ACHN (cell line): ENCODE results near the gene VAPA.
A peak's percentile ranks its signal among the peaks of the same experiment; 100 is the strongest.

Experiments
- DNase-seq: peaks from one replicate; pipeline ENCODE4 v3.0.0-alpha.2; 2015
- in situ Hi-C: cut with HindIII; loops from 2 replicates; pipeline ENCODE4 v1.10.0; 2017; ENCODE audit warnings: low sequenced_read_pairs, low pct_ligation_motif_present, low pct_unique_long_range_greater_than_20kb

The VAPA gene

GRCh38 chr18:9958861-9959399 lies 45.1 kb downstream of the VAPA start:
- in situ Hi-C loops, result loop anchor here (25.0 kb wide), 1 partner anchor 553 kb away; no protein-coding TSS in a partner anchor
- DNase-seq, result no peak

DNA sequence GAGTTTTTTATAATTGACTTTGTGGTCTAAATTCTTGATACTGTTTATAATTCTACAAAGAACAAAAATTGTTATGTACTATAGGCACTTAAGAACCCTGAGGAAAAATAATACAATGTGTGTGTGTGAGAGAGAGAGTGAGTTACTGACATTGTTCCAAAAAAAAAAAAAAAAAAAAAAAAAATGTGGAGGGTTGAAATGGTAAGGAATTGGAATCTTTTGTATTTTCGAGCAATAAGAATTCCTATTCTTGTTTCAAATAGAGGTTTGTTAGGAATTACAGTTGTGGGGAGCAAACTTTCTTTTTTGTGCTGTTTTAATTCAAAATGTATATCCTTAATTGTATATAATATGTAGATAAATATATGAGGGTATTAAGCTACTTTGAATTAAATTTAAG lies 45.7 kb downstream of the VAPA start:
- DNase-seq, result no peak
- in situ Hi-C loops, result loop anchor here (25.0 kb wide), 1 partner anchor 553 kb away; no protein-coding TSS in a partner anchor

DNA sequence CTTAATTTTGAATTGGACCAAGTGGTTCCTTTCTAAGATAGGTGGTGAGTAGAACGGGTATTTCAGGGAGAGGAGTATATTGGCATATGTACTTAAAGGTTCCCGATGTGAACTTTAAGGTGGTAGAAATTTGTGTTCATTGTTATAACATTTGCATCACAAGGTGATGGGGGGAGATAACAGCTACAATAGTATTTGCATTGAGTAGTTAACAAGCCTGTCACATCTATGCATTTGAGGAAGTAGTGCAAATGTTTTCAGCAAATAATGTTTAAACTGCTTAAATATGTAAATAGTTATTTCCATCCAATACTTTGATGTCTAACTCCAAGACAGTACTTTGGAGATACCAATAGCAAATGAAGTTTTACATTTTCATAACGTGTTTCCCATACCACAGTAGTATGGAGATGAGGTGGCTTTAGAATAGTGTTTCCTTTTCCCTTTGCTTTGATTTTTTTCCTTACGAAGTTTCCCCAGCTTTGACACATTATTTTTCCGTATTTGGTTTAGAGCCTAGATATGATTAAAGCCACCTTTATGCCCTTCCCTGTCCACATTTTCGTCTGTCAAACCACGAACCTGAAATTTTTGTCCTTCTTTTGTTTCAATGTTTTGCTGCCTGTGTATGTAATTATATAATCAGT lies 46.6 kb downstream of the VAPA start:
- no peak for DNase-seq
- in situ Hi-C loops, result loop anchor here (25.0 kb wide), 1 partner anchor 552 kb away; no protein-coding TSS in a partner anchor

DNA sequence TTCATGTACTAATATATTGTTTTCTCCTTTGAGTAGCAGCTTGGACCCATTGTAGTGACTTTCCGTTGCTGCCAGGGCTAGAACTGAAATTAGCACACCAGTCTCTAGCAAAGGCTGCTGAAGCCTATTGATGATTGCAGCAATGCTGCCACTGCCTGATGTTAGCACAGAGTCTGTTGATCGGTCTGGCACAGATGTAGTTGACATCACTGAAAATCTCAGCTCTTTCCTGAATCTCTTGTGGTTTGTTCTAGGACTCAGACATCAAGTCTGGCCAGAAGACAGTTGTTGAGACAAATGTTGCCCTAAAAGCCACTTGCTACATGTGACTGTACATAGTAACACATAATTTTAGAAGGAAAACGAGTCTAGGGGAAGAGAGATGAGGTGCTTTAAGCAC lies 47.2 kb downstream of the VAPA start:
- no peak for DNase-seq
- in situ Hi-C loops, result loop anchor here (25.0 kb wide), 1 partner anchor 551 kb away; no protein-coding TSS in a partner anchor

- in situ Hi-C loops, result loop anchor here (25.0 kb wide), 1 partner anchor 546 kb away; no protein-coding TSS in a partner anchor
- no peak for DNase-seq
These were observed 52.2 kb downstream of the VAPA start for GRCh38 chr18:9965711-9966624.

DNA sequence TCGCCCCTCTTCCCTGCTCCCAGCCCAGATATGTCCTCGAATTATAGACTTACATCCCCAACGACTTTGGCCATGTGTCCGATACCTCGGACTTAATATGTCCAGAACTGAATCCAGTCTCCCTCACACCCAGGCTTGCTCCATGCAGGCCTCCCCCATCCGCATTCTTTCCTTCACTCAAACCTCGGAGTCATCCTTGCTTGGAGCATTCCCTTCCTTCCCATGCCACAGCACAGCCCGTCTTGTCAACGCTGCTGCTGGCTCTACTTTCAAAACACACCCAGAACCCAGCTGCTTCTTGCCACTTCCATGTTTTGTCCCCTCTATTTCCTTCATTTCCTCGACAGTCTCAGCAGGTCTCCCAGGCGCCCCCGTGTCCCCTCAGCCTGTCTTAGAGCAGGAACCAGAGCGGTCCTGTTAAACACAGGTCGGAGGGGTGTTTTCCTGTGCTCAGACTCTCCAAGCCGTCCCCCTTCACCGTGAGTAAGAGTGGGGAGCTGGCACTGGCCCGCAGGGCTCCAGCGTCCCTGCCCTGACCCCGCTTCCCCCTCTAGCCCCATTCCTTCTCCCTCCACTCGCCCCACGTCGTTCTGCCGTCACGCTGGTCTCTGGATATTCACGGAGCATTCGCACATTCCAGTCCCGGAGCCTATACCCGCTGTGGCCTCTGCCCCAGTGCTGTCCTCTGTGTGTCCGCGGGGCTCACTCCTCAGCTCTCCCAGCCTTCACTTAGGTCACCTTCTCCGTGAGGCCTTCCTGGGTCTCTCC lies 54.4 kb downstream of the VAPA start:
- no peak for DNase-seq
- in situ Hi-C loops, result loop anchor here (25.0 kb wide), 1 partner anchor 544 kb away; no protein-coding TSS in a partner anchor

DNA sequence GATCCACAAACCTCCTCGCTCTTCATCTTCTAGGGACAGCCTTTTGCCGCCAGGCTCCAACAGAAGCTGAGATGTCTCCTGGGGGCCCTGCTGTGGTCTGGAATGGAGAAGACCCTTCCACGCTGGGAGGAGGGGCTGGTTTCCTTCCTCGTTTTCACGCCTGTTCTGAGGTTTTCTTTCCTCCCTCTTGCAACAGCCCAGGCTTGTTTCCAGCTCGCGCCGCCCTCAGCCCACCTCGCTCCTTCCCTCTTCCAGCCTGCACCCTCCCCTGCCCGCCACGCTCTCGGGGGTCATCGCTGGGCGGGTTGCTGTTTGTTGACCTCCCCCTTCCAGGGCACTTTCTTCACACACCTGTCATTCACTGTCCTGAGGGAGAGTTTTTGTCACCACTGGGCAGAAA lies 55.4 kb downstream of the VAPA start:
- in situ Hi-C loops, result loop anchor here (25.0 kb wide), 1 partner anchor 543 kb away; no protein-coding TSS in a partner anchor
- no peak for DNase-seq

DNA sequence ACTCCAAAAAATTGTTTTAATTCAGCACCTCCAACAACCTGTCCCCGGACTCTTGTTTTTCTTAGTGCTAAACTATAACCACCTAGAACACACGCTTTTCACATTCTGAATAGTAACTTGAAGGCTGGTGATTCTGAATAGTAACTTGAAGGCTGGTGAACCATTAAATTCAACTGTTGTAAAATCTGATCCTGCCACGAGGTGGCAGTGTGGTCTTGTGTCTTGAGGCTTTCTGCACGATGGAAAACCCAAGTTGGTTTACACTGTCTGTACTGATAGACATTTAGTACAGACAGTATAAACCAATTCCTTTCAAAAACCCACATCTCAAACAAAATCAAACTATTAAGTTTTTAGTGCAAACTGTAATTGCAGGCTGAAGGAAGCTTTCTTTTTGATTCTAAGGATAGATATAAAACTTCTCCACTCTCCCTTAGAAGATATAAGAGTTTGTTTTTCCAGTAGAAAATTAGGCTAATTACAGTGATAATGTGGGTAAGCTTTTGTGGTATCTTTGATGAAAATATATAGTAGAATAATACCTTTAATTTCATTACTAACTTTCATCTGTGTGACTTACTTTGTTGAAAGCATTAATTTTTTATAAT lies 57.6 kb downstream of the VAPA start:
- in situ Hi-C loops, result loop anchor here (25.0 kb wide), 1 partner anchor 541 kb away; no protein-coding TSS in a partner anchor
- DNase-seq, result peak; percentile 71

DNA sequence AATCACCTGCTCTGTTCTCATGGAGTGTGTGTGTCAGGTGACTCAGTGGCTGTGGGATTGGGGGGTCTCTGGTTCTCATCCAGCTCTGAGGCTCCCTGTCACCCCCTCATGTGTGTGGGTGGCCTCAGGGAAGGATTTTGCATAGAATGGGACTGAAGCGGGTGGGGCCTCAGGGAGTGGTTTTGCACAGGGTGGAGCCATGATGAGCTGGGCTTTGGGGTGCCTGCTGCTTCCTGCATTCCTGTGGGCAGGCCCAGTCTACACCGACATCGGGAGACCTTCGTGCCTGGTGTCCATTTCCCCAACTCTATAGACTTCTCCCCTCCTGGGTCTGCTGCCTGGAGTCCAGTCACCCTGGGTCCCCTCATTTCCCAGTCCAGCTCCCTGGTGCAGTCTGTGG lies 59.7 kb downstream of the VAPA start:
- no peak for DNase-seq
- in situ Hi-C loops, result loop anchor here (25.0 kb wide), 1 partner anchor 539 kb away; no protein-coding TSS in a partner anchor

GRCh38 chr18:9974279-9974915 lies 60.6 kb downstream of the VAPA start:
- in situ Hi-C loops, result loop anchor here (25.0 kb wide), 1 partner anchor 538 kb away; no protein-coding TSS in a partner anchor
- DNase-seq, result no peak

DNA sequence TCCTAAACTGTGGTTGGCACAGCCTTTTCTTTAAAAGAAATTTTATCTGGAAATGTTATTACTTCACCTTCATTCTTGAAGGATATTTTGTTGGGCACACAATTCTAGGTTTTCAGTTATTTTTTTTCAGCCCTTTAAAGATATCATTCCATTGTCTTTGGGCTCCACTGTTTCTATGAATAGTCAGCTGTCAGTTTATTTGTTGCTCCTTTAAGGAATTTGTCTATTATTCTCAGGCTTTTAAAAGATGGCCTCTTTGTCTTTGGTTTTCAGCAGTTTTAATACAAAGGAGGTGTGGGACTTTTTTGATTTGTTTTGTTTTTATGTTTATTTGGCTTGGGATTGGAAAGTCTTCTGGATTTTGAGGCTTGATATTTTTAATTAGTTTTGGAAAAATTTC lies 61.8 kb downstream of the VAPA start:
- DNase-seq, result no peak
- in situ Hi-C loops, result no loop called here

DNA sequence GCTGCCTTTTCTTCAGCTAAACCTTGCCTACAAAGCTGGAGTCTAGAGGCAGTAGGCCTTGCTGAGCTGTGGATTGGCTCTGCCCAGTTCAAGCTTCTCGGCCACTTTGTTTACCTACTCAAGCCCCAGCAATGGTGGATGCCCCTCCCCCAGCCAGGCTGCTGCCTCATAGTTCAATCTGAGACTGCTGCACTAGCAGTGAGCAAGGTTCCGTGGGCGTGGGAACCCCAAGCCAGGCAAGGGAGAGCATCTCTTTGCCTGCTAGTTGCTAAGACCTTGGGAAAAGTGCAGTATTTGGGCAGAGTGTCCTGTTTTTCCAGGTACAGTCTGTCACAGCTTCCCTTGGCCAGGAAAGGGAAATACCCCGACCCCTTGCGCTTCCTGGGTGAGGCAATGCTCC lies 68.9 kb downstream of the VAPA start:
- in situ Hi-C loops, result no loop called here
- no peak for DNase-seq

DNA sequence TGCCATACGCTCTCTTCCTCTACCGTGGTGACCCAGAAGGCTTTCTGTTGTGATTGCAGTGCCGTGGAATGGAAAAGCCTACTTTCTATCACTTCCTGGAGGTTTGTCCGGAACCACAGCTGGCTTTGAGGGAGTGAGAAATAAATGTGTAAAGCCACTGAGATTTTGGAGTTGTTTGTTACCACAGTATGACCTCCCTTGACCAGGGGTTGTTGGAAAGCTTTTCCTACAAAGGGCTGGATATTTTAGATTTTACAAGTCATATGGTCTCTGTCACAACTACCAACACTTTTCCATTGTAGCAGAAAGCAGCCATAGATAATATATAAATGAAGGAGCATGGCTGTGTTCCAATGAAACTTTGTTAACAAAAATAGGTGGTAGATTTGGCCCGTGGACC lies 70.3 kb downstream of the VAPA start:
- in situ Hi-C loops, result no loop called here
- DNase-seq, result no peak

DNA sequence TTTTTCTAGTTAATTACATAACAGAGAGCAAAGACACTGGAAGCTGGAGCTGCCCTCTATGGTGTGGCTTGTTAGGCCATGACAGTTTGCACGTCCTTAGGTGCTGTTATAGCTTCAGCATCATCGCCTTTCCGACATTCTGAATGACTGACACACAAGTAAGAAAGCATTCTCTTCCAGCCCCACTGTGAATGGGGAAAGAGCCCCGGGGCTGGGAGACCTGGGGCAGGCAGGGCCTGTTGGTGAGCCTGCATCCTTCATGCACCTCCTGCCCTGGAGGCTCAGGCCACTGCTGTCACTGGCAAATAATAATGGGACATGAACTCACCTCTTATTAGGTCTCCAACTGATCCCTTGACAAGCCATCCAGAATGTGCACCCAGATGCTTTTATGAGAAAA lies 71.8 kb downstream of the VAPA start:
- no peak for DNase-seq
- in situ Hi-C loops, result no loop called here

DNA sequence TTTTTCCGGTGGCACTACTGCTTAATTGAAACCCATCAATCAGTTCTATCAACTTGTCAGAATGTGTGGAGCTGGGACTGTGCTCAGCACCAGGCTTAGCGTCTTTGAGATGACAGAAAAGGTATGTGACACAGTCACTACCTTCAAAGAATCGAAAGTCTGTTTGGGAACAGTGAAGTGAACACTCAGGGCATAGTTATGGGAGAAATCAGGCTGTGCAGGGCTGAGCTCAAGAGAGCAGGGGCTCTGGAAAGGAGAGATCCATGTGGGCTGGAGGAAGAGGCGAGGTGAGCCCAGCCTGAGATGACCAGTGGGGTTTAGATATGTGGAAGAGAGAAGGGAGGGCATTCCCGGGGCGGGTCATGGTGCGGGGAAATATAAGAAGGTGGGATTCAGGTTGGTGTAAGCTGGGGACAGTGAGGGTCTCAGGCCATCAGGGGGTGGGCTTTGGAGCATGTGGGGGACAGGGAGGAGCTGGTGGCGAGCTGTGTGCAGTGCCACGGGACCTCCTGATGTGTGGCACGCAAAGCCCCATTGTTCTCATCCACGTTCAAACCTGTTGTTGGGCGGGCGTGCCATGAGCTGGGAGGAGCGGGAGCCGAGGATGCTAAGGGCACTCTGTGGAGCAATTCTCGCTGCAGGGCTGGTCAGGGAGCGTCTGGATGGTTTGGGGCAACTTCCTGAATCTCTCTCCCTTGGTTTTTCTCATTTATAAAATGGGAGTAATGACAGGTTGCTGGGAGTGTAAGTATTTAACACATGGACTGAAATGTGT lies 72.5 kb downstream of the VAPA start:
- no peak for DNase-seq
- in situ Hi-C loops, result no loop called here

- in situ Hi-C loops, result no loop called here
- DNase-seq, result no peak
These were observed 73.5 kb downstream of the VAPA start for GRCh38 chr18:9987345-9987744.

DNA sequence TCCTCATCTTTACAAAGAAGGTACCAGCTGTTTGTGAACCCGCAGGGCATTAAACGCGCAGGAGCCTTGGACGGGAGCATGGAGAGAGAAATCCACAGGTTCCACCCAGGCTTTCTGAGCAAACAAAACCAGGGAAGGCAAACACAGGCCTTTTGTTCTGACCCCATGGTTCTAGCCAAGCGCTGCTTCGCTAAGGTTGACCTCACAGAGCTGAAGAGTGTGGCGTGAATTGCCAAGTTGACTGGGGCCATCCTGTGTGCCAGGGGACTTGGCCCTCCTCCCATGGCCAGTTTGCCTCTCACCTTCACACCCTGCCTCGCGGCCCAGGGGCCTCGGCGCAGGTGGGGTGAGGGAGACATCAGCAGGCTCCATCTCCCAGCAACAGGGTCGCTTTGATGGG lies 74.1 kb downstream of the VAPA start:
- no peak for DNase-seq
- in situ Hi-C loops, result no loop called here
